Calu3 (cell line): Measurements from ENCODE around the gene CPNE7. TPM values are rescaled to one million over a fixed set of nuclear protein-coding genes. Genes with fewer than 3 reads are reported as not detected.
A peak's percentile ranks its signal among the peaks of the same experiment; 100 is the strongest.

Source experiments
- BruUV-seq: library from RNA; stranded (reverse); fragments of 400-500 nt; replicated peaks from 2 replicates; lab custom pipeline; 2021; lab: Mats Ljungman, UMichigan
- CTCF ChIA-PET: fragments of 300-600 bp; sonication (Branson Sonifier 250); formaldehyde crosslinking; loops from one replicate; lab custom pipeline; 2022; ENCODE audit warnings: antibody characterized with exemption; lab: Charles Lee
- DNase-seq: peaks from one replicate; pipeline ENCODE4 v3.0.0; 2022
- H3K27ac Mint-ChIP-seq: one replicate; pipeline ENCODE4 v1.8.0; 2022; ENCODE audit warnings: mixed read lengths; ENCODE audit not compliant: unreplicated experiment
- H3K27me3 Mint-ChIP-seq: one replicate; pipeline ENCODE4 v1.8.0; 2022; ENCODE audit warnings: mixed read lengths; ENCODE audit not compliant: unreplicated experiment
- H3K36me3 Mint-ChIP-seq: one replicate; pipeline ENCODE4 v1.8.0; 2022; ENCODE audit warnings: mild to moderate bottlenecking, moderate library complexity, mixed read lengths; ENCODE audit not compliant: insufficient read depth, unreplicated experiment
- H3K4me1 Mint-ChIP-seq: one replicate; pipeline ENCODE4 v1.8.0; 2022; ENCODE audit warnings: mild to moderate bottlenecking, low read depth, mixed read lengths; ENCODE audit not compliant: unreplicated experiment
- H3K4me3 Mint-ChIP-seq: one replicate; pipeline ENCODE4 v1.8.0; 2022; ENCODE audit warnings: mild to moderate bottlenecking, low read depth, moderate library complexity, mixed read lengths; ENCODE audit not compliant: unreplicated experiment
- H3K9me3 Mint-ChIP-seq: one replicate; pipeline ENCODE4 v1.8.0; 2022; ENCODE audit warnings: low read depth, mixed read lengths; ENCODE audit not compliant: unreplicated experiment
- intact Hi-C: fragments of 100-400 bp; cut with micrococcal nuclease; formaldehyde crosslinking; loops from one replicate; pipeline ENCODE4 v1.10.0; 2022; ENCODE audit not compliant: unreplicated experiment
- total RNA-seq: library from RNA; stranded (reverse); gene quantifications from 2 replicates; pipeline ENCODE4 v1.2.3, GENCODE V29; 2022
- TF ChIP-seq, protein P1 (sequence below): fragments of 200-600 bp; IDR thresholded peaks from one replicate; pipeline ENCODE4 v1.8.0; 2022; ENCODE audit warnings: antibody characterized with exemption; ENCODE audit not compliant: unreplicated experiment

The CPNE7 gene
- total RNA-seq, 1 experiment from 2014 or later = 31.3 TPM

GRCh38 chr16:89549007-89549700, 26.4 kb upstream of the CPNE7 start:
- TF ChIP-seq, protein P1, sequence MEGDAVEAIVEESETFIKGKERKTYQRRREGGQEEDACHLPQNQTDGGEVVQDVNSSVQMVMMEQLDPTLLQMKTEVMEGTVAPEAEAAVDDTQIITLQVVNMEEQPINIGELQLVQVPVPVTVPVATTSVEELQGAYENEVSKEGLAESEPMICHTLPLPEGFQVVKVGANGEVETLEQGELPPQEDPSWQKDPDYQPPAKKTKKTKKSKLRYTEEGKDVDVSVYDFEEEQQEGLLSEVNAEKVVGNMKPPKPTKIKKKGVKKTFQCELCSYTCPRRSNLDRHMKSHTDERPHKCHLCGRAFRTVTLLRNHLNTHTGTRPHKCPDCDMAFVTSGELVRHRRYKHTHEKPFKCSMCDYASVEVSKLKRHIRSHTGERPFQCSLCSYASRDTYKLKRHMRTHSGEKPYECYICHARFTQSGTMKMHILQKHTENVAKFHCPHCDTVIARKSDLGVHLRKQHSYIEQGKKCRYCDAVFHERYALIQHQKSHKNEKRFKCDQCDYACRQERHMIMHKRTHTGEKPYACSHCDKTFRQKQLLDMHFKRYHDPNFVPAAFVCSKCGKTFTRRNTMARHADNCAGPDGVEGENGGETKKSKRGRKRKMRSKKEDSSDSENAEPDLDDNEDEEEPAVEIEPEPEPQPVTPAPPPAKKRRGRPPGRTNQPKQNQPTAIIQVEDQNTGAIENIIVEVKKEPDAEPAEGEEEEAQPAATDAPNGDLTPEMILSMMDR = no peak
- H3K27ac Mint-ChIP-seq = no peak overlapping the region
- H3K36me3 Mint-ChIP-seq = peaks cover 69% of the 10 kb centered on the region
- H3K9me3 Mint-ChIP-seq = no peaks in the 10 kb centered on the region
- no peaks in the 10 kb centered on the region for H3K4me1 Mint-ChIP-seq
- no TSS peak for BruUV-seq
- H3K4me3 Mint-ChIP-seq = no peak overlapping the region
- CTCF ChIA-PET = no interaction called here
- H3K27me3 Mint-ChIP-seq = no peaks in the 10 kb centered on the region
- DNase-seq = no peak
- intact Hi-C loops = no loop called here

DNA sequence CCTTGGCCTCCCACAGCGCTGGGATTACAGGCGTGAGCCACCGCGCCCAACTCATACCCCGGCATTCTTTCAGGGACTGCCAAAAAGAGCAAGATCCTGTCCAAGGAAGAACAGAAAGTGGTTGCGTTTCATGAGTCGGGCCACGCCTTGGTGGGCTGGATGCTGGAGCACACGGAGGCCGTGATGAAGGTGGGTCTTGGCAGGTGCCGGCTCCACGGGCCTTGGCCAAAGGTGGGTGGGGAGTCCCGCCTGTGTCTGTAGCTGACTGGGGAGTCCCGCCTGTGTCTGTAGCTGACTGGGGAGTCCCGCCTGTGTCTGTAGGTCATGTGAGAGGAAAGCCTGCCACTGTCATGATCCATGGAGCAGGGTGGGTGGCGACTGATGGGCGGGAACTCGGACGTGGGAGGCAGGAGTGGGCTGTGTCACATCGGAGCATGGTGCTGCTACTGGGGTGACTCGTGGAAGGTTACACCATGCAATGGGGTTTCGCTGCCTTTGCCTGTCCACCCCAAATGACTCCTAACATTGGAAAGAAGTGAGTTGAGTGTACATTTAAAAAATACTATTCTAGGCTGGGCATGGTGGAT, 25.0 kb upstream of the CPNE7 start:
- peaks cover 72% of the 10 kb centered on the region for H3K36me3 Mint-ChIP-seq
- DNase-seq = no peak
- CTCF ChIA-PET = no interaction called here
- H3K9me3 Mint-ChIP-seq = no peaks in the 10 kb centered on the region
- BruUV-seq = no TSS peak
- no peaks in the 10 kb centered on the region for H3K27me3 Mint-ChIP-seq
- H3K4me1 Mint-ChIP-seq = no peaks in the 10 kb centered on the region
- no peak overlapping the region for H3K27ac Mint-ChIP-seq
- H3K4me3 Mint-ChIP-seq = no peak overlapping the region
- intact Hi-C loops = no loop called here
- TF ChIP-seq, protein P1 = no peak

DNA sequence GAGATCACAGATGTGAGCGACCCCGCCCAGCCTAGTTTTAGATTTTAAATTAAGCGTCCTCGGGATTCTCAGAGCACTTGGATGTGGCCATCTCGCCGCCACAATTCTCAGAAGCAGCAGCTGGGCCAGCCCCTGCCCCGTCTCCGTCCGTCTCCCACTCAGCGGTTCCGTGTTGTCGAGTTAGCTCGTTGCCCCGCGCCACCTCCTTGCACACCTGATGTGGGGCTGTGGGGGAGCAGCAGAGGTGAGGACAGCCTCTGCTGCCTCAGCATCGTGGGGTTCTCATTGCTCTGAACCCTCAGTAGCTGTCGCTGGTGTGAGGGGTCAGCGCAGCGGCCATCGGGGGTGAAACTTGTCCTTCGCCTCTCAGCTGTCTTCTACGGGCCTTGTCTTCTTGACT, 23.2 kb upstream of the CPNE7 start:
- TF ChIP-seq, protein P1 = no peak
- CTCF ChIA-PET = no interaction called here
- intact Hi-C loops = no loop called here
- Mint-ChIP-seq H3K4me1 (no peaks in the 10 kb centered on the region), H3K27ac (peak overlapping the region; percentile 52), H3K9me3 (no peaks in the 10 kb centered on the region), H3K36me3 (peaks cover 79% of the 10 kb centered on the region), H3K4me3 (no peak overlapping the region), H3K27me3 (no peaks in the 10 kb centered on the region)
- BruUV-seq = no TSS peak
- DNase-seq = no peak

- H3K4me3 Mint-ChIP-seq = no peak overlapping the region
- no TSS peak for BruUV-seq
- TF ChIP-seq, protein P1 = no peak
- no peaks in the 10 kb centered on the region for H3K4me1 Mint-ChIP-seq
- no peaks in the 10 kb centered on the region for H3K27me3 Mint-ChIP-seq
- H3K9me3 Mint-ChIP-seq = no peaks in the 10 kb centered on the region
- H3K27ac Mint-ChIP-seq = peak overlapping the region; percentile 52
- intact Hi-C loops = no loop called here
- DNase-seq = no peak
- CTCF ChIA-PET = no interaction called here
- H3K36me3 Mint-ChIP-seq = peaks cover 85% of the 10 kb centered on the region
Measured at GRCh38 chr16:89552913-89553312, 22.6 kb upstream of the CPNE7 start.
